SH-SY5Y (cell line): ENCODE data around the gene NEU2.

Experiments
- GATA2 ChIP-seq: IDR thresholded peaks from 2 replicates; pipeline ENCODE4 v1.6.1; 2011; ENCODE audit warnings: mild to moderate bottlenecking, low read depth, low read length
- GATA3 ChIP-seq: IDR thresholded peaks from 2 replicates; pipeline ENCODE4 v1.6.1; 2011; ENCODE audit warnings: low read depth, mild to moderate bottlenecking, low read length, moderate library complexity

- TF ChIP-seq GATA2, result no peak
- TF ChIP-seq GATA3, result no peak
Measured at GRCh38 chr2:233039846-233040530, 7.5 kb downstream of the NEU2 start.
